Measurements from ENCODE around the gene ZNF217.
"Not testable (repeated sequence)": the region's sequence is repeated elsewhere in the genome, so short reads cannot be mapped to it uniquely, and the experiment has no call there.

ZNF217 gene

GRCh38 chr20:53621482-53622246, 28.0 kb upstream of the ZNF217 start:
- DNase-seq = peak; percentile 64

GRCh38 chr20:53618490-53619000, 24.9 kb upstream of the ZNF217 start:
- DNase-seq = peak; percentile 34

- peak; percentile 31 for DNase-seq
These were observed 24.3 kb upstream of the ZNF217 start for GRCh38 chr20:53617791-53618489.

GRCh38 chr20:53616489-53616888, 22.9 kb upstream of the ZNF217 start:
- peak; percentile 27 for DNase-seq

GRCh38 chr20:53613748-53614147, 20.1 kb upstream of the ZNF217 start:
- DNase-seq = no peak

- not testable (repeated sequence) for DNase-seq
These were observed 18.6 kb upstream of the ZNF217 start for GRCh38 chr20:53612289-53612688.

GRCh38 chr20:53611449-53611894, 17.8 kb upstream of the ZNF217 start:
- DNase-seq = peak; percentile 12

- peak; percentile 86 for DNase-seq
These were observed 16.1 kb upstream of the ZNF217 start for GRCh38 chr20:53609491-53610445.

- peak; percentile 66 for DNase-seq
These were observed 15.1 kb upstream of the ZNF217 start for GRCh38 chr20:53608456-53609452.

GRCh38 chr20:53608071-53608455, 14.4 kb upstream of the ZNF217 start:
- DNase-seq = no peak

GRCh38 chr20:53606364-53606985, 12.8 kb upstream of the ZNF217 start:
- no peak for DNase-seq

GRCh38 chr20:53605401-53605800, 11.8 kb upstream of the ZNF217 start:
- not testable (repeated sequence) for DNase-seq

GRCh38 chr20:53604846-53605245, 11.2 kb upstream of the ZNF217 start:
- DNase-seq = not testable (repeated sequence)

GRCh38 chr20:53602661-53603060, 9.0 kb upstream of the ZNF217 start:
- DNase-seq = no peak

- DNase-seq = no peak
These were observed 6.4 kb upstream of the ZNF217 start for GRCh38 chr20:53599910-53600632.

GRCh38 chr20:53599378-53599777, 5.7 kb upstream of the ZNF217 start:
- no peak for DNase-seq

- DNase-seq = no peak
These were observed 5.4 kb upstream of the ZNF217 start for GRCh38 chr20:53599044-53599362.

- no peak for DNase-seq
These were observed 4.8 kb upstream of the ZNF217 start for GRCh38 chr20:53598140-53599043.

GRCh38 chr20:53597521-53598120, 4.0 kb upstream of the ZNF217 start:
- DNase-seq = no peak

Data from activated effector memory CD4-positive, alpha-beta T cell treated with anti-CD3 and anti-CD28 coated beads, Interleukin-2, amount 50 U/mL, for 16 hours (primary cell).